B cell (primary cell): ENCODE results near the gene FAM72C.
"Not testable (repeated sequence)": the region's sequence is repeated elsewhere in the genome, so short reads cannot be mapped to it uniquely, and the experiment has no call there.

ENCODE experiments used
- EZH2 ChIP-seq: IDR thresholded peaks from 2 replicates; pipeline ENCODE4 v1.6.1; 2012; ENCODE audit warnings: borderline replicate concordance, low read depth, mild to moderate bottlenecking, moderate library complexity, low read length; ENCODE audit not compliant: insufficient read depth, poor library complexity, severe bottlenecking
- TF ChIP-seq, protein P1 (sequence below): fragments of 200-600 bp; IDR thresholded peaks from one replicate; pipeline ENCODE4 v1.8.0; 2022; ENCODE audit warnings: antibody characterized with exemption, mild to moderate bottlenecking

DNA sequence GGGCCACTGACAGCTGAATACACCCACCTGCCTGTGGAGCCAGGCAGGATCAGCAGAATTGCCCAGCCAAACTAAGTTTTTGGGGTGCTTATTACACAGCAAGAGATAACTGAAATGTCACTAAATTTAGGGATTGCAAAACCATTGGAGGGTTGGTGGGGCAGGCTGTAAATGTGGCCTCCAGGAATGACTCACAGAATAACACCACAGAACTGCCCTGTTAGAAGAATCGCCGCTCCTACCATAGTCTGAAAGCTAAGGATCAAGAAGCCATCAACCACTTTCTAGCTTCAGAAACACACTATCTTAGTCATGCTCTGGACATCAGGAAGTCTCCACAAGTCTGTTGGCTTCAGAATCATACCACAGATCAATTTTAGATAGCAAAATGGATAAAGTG, 24.0 kb downstream of the FAM72C start:
- TF ChIP-seq, protein P1, sequence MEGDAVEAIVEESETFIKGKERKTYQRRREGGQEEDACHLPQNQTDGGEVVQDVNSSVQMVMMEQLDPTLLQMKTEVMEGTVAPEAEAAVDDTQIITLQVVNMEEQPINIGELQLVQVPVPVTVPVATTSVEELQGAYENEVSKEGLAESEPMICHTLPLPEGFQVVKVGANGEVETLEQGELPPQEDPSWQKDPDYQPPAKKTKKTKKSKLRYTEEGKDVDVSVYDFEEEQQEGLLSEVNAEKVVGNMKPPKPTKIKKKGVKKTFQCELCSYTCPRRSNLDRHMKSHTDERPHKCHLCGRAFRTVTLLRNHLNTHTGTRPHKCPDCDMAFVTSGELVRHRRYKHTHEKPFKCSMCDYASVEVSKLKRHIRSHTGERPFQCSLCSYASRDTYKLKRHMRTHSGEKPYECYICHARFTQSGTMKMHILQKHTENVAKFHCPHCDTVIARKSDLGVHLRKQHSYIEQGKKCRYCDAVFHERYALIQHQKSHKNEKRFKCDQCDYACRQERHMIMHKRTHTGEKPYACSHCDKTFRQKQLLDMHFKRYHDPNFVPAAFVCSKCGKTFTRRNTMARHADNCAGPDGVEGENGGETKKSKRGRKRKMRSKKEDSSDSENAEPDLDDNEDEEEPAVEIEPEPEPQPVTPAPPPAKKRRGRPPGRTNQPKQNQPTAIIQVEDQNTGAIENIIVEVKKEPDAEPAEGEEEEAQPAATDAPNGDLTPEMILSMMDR = not testable (repeated sequence)
- TF ChIP-seq EZH2 = not testable (repeated sequence)
